ENCODE data around the gene THAP11.

Gene THAP11

DNA sequence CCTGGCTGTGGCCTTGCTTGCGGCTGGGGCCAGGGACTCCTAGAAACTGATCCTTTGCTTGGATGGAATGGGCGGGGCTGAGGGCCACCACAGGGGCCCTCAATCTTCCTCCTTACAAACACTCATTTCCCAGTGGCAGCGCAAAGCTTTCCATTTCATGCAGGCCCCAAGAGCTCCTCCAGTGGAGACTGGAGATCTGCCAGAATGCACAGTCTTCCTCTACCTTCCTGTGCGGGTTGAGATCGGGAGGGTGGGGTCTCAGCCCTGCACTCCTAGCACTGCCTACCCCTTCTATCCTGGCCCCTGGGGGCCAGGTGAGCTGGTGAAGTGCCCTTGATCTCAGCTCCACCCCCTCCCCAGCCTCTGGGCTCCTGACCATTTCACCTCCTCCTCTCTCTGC, 44.3 kb downstream of the THAP11 start:
- DNase-seq = no peak

DNA sequence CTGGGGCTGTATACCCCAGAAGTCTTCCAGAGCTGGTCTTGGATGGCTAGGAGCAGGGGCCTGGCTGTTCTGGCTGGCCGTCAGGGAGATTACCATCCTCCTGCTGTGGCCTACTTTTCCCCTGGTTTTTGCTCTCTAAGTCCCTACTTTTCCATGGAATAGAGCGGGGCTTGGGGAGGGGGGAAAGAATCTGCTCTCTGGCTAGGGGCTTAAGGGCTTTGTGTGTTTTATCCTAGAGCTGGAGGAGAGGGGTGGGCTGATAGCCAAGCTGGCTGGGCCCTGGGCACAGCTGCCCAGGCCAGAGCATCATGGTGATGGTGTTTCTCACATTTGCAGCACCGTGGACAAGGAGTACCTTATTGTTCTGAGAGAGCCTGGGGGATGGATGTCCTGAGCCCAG, 46.2 kb downstream of the THAP11 start:
- DNase-seq = no peak

DNA sequence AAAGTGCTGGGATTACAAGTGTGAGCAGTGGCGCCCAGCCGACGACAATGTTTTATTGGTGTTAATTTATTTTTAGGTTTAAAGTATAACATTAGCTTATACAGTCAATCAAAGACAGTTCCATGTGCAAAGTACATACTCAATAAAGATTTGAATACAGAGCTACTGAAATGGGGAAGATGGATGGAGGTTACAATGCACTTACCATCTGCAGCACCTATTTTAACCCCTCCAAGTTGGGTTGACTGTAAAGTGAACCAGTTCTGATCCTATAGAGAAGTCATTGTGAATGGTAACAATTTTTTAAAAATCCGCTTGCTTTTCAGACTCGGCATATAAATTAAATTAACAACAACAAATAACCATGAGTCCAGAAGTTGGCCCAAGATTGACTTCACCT, 50.3 kb downstream of the THAP11 start:
- DNase-seq = no peak

DNA sequence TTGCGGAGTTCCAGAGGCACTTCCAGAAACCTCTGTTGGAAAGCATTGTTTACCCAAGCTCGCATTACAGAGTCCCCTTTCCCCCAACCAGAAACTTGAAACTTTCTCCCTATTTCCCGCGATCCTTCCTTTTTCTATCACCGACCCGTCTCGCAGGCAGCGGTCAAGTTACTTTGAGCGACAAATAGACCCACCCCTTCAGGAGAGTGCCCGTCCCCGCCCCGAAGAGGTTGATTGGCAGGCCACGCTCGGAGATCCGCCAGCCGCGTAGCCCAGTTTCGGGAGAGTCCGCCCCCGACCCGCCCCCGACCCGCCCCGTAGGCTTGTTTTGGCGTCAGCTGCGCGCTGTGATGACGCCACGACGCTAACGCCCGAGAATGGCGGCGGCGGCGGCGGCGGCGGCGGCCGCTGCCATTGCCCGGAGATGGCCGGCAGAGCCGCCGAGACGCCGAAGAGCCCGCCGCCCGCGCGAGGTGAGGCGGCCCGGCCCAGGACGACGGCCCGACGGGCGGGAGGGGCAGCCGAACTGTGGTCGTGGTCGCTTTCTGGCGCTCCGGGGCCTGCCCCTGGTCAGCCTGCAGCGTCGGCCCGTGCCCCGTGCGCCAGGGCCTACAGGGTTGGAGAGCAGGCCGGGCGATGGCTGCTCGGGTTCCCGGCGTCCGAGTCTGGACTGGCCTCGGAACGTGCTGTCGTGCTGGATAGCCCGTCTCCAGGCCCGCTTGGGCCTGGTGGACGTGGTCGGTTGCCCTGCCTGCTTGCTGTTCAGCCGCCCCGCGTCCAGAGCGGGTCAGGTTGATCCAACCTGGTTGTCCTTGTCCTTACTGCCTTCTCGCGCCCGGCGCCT, 51.0 kb downstream of the THAP11 start, which contains the start of gene PSKH1:
PSKH1 (plus strand) TSS at position 356 of the 844 bp plus-strand sequence. CDS start 15,496 bp downstream, outside the sequence.
- peak; percentile 88 for DNase-seq
